ENCODE measurements around the gene SEC14L1.

The SEC14L1 gene

GRCh38 chr17:77099997-77100396, 40.8 kb upstream of the SEC14L1 start:
- TF ChIP-seq TEAD4 (IDR thresholded peaks at IDR 0.05) (no peak), YY1 (IDR thresholded peaks at IDR 0.05; ENCODE audit: low read depth) (peak; percentile 25; the same call in 1 of the 2 replicates), EGR1 (IDR thresholded peaks at IDR 0.05) (no peak)

GRCh38 chr17:77101521-77102410, 39.0 kb upstream of the SEC14L1 start:
- TF ChIP-seq YY1 (IDR thresholded peaks at IDR 0.05; ENCODE audit: low read depth) (no peak), CREB1 (IDR thresholded peaks at IDR 0.05; ENCODE audit: low read depth) (no peak), ZBTB7A (IDR thresholded peaks at IDR 0.05; ENCODE audit: low read depth) (no peak), CEBPB (IDR thresholded peaks at IDR 0.05) (no peak), TCF12 (IDR thresholded peaks at IDR 0.05; ENCODE audit: low read depth) (no peak), FOXM1 (IDR thresholded peaks at IDR 0.05; ENCODE audit: borderline replicate concordance, low read depth) (no peak), TAF1 (IDR thresholded peaks at IDR 0.05; ENCODE audit: low read depth) (no peak), EP300 (IDR thresholded peaks at IDR 0.05; ENCODE audit: borderline replicate concordance) (no peak), MAX (IDR thresholded peaks at IDR 0.05) (no peak), TEAD4 (IDR thresholded peaks at IDR 0.05) (no peak), EGR1 (IDR thresholded peaks at IDR 0.05) (no peak), RAD21 (IDR thresholded peaks at IDR 0.05; ENCODE audit: low read depth) (no peak), NFIC (IDR thresholded peaks at IDR 0.05) (no peak)
- TF ChIP-seq, protein P1, sequence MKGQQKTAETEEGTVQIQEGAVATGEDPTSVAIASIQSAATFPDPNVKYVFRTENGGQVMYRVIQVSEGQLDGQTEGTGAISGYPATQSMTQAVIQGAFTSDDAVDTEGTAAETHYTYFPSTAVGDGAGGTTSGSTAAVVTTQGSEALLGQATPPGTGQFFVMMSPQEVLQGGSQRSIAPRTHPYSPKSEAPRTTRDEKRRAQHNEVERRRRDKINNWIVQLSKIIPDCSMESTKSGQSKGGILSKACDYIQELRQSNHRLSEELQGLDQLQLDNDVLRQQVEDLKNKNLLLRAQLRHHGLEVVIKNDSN (IDR thresholded peaks at IDR 0.05), result no peak
- TF ChIP-seq, protein P2, sequence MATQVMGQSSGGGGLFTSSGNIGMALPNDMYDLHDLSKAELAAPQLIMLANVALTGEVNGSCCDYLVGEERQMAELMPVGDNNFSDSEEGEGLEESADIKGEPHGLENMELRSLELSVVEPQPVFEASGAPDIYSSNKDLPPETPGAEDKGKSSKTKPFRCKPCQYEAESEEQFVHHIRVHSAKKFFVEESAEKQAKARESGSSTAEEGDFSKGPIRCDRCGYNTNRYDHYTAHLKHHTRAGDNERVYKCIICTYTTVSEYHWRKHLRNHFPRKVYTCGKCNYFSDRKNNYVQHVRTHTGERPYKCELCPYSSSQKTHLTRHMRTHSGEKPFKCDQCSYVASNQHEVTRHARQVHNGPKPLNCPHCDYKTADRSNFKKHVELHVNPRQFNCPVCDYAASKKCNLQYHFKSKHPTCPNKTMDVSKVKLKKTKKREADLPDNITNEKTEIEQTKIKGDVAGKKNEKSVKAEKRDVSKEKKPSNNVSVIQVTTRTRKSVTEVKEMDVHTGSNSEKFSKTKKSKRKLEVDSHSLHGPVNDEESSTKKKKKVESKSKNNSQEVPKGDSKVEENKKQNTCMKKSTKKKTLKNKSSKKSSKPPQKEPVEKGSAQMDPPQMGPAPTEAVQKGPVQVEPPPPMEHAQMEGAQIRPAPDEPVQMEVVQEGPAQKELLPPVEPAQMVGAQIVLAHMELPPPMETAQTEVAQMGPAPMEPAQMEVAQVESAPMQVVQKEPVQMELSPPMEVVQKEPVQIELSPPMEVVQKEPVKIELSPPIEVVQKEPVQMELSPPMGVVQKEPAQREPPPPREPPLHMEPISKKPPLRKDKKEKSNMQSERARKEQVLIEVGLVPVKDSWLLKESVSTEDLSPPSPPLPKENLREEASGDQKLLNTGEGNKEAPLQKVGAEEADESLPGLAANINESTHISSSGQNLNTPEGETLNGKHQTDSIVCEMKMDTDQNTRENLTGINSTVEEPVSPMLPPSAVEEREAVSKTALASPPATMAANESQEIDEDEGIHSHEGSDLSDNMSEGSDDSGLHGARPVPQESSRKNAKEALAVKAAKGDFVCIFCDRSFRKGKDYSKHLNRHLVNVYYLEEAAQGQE (IDR thresholded peaks at IDR 0.05; ENCODE audit: low read depth), result no peak

DNA sequence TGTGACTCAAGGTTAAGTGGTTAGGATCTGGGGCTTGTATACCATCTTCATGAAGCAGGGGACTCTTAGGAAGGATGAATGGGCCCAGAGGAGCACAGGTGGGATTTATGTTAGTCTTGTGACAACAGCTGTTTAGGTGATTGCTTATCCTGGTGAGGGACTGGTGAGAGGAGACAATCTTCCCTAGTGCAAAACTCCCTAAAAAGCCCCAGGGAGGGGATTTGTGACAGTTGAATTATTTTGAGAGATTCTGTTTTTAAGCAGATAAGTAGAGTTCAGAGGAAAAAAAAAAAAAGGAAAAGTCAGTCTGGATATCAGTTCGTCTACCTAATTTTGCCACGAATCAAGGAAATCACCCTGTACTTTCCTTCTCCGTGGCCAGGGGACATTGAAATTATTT, 35.1 kb upstream of the SEC14L1 start:
- TF ChIP-seq NFIC (IDR thresholded peaks at IDR 0.05) (no peak), EGR1 (IDR thresholded peaks at IDR 0.05) (no peak), YY1 (IDR thresholded peaks at IDR 0.05; ENCODE audit: low read depth) (no peak)
- TF ChIP-seq, protein P1 (IDR thresholded peaks at IDR 0.05), result no peak

DNA sequence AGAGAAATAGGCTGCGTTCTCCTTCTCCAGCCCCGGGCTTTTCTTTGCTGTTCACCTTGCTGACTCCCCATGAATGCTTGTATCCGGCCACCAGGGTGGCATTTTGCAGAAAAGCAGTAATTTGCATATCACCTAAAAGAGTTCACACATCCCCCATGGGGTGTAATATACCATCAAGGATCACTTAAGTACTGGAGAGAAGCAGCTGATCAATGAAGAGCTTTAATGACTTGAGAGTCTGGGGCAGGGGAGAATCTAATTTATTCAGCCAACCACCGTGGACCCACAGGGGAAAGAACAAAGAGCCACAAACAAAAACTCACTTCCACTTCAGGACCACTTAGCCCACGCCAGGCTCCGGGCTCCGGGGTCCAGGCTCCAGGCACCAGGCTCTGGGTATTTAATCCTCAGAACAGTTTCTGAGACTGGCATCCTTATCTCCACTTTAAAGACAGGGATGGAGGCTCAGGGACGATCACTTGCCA, 33.9 kb upstream of the SEC14L1 start:
- TF ChIP-seq NFIC (IDR thresholded peaks at IDR 0.05) (no peak), CEBPB (IDR thresholded peaks at IDR 0.05) (no peak), EGR1 (IDR thresholded peaks at IDR 0.05) (no peak), ZBTB7A (IDR thresholded peaks at IDR 0.05; ENCODE audit: low read depth) (no peak), TEAD4 (IDR thresholded peaks at IDR 0.05) (no peak)

- TF ChIP-seq EGR1 (IDR thresholded peaks at IDR 0.05), result no peak
- no peak for TF ChIP-seq CEBPB (IDR thresholded peaks at IDR 0.05)
- TF ChIP-seq CREB1 (IDR thresholded peaks at IDR 0.05; ENCODE audit: low read depth), result no peak
- TF ChIP-seq MAX (IDR thresholded peaks at IDR 0.05), result no peak
- TF ChIP-seq YY1 (IDR thresholded peaks at IDR 0.05; ENCODE audit: low read depth), result no peak
- TF ChIP-seq TEAD4 (IDR thresholded peaks at IDR 0.05), result no peak
- TF ChIP-seq, protein P1 (IDR thresholded peaks at IDR 0.05), result no peak
- TF ChIP-seq TAF1 (IDR thresholded peaks at IDR 0.05; ENCODE audit: low read depth), result no peak
- TF ChIP-seq NFIC (IDR thresholded peaks at IDR 0.05), result no peak
- TF ChIP-seq RAD21 (IDR thresholded peaks at IDR 0.05; ENCODE audit: low read depth), result no peak
Measured at GRCh38 chr17:77107506-77108433, 33.0 kb upstream of the SEC14L1 start.

DNA sequence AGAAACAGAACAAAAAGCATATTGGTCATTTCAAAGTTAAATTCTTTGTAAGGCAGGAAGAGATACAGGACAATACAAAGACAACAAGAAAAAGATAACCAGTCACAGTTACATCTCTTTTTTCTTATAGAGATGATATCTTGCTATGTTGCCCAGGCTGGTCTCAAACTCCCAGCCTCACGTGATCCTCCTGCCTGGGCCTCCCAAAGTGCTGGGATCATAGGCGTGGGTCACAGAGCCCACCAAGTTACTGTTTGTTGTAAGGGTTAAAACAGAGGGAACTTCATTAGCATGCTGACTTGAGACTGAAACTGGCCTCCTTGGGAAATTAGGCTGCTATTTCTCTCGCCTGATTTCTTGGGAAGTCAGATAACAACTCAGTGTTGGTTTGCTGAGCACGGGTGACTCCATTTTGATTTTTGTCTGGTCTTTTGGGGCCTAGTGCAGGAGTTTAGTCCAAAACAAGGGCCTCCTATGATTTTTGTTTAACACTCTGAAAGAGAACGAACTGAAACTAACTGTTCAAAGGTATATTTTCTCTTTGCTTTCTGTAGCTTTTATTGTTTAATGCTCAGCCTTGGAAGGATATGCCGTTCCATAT, 31.5 kb upstream of the SEC14L1 start:
- TF ChIP-seq, protein P1 (IDR thresholded peaks at IDR 0.05), result no peak
- no peak for TF ChIP-seq ZBTB7A (IDR thresholded peaks at IDR 0.05; ENCODE audit: low read depth)
- TF ChIP-seq EGR1 (IDR thresholded peaks at IDR 0.05), result no peak
- TF ChIP-seq MAX (IDR thresholded peaks at IDR 0.05), result no peak
- TF ChIP-seq CEBPB (IDR thresholded peaks at IDR 0.05), result no peak
- TF ChIP-seq, protein P2 (IDR thresholded peaks at IDR 0.05; ENCODE audit: low read depth), result no peak
- TF ChIP-seq YY1 (IDR thresholded peaks at IDR 0.05; ENCODE audit: low read depth), result no peak
- no peak for TF ChIP-seq TAF1 (IDR thresholded peaks at IDR 0.05; ENCODE audit: low read depth)
- no peak for TF ChIP-seq FOXM1 (IDR thresholded peaks at IDR 0.05; ENCODE audit: borderline replicate concordance, low read depth)
- TF ChIP-seq RAD21 (IDR thresholded peaks at IDR 0.05; ENCODE audit: low read depth), result no peak

All from Ishikawa (cell line).